SK-N-SH (cell line): ENCODE data around the gene ABCA10.

Experiments
- CHD2 ChIP-seq: fragments of 150-350 bp; IDR thresholded peaks from 2 replicates; pipeline ENCODE4 v1.6.1; 2018; ENCODE audit warnings: low read length; ENCODE audit not compliant: partially characterized antibody
- CTCF ChIP-seq: fragments of 200-600 bp; sonication (generic); IDR thresholded peaks from 2 replicates; pipeline ENCODE4 v1.6.1; 2017; ENCODE audit warnings: antibody characterized with exemption, mild to moderate bottlenecking, moderate library complexity
- JUND ChIP-seq: IDR thresholded peaks from 2 replicates; pipeline ENCODE4 v1.4.0; 2012
- POLR2AphosphoS5 ChIP-seq: IDR thresholded peaks from 2 replicates; pipeline ENCODE4 v1.6.1; 2012; ENCODE audit warnings: low read depth, low read length
- TAF1 ChIP-seq: IDR thresholded peaks from 2 replicates; pipeline ENCODE4 v1.6.1; 2012; ENCODE audit warnings: low read depth, mild to moderate bottlenecking, low read length, moderate library complexity, borderline replicate concordance
- TF ChIP-seq, protein P1 (sequence below): IDR thresholded peaks from 2 replicates; pipeline ENCODE4; 2012

DNA sequence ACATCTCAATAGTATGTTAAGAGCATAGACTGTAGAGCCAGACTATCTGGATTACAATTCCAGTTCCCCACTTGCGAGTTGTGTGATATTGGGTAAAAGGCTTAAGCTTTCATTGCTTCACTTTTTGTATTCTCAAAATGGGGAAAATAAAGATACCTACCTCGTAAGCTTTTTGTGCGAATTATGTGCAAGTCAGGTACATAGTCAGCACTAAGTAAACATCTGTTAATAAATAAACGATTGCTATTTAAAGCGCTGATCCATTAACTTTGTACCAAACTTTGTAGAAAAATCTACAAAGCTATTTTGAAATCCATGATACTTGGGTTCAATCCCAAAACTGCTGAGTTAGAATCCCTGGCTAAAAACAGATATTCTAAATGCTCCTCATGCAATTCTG is 106.6 kb downstream of the ABCA10 start:
- TF ChIP-seq CTCF (no peak), POLR2AphosphoS5 (no peak), CHD2 (no peak), TAF1 (no peak), JUND (no peak)
- TF ChIP-seq, protein P1, sequence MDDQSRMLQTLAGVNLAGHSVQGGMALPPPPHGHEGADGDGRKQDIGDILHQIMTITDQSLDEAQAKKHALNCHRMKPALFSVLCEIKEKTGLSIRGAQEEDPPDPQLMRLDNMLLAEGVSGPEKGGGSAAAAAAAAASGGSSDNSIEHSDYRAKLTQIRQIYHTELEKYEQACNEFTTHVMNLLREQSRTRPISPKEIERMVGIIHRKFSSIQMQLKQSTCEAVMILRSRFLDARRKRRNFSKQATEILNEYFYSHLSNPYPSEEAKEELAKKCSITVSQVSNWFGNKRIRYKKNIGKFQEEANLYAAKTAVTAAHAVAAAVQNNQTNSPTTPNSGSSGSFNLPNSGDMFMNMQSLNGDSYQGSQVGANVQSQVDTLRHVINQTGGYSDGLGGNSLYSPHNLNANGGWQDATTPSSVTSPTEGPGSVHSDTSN: no peak
